ENCODE data around the gene GORASP1. TPM values are rescaled to one million over a fixed set of nuclear protein-coding genes. Genes with fewer than 3 reads are reported as not detected.

GORASP1 gene
- total RNA-seq, 1 donor from 2014 or later: 52.8 TPM

- H3K27ac Mint-ChIP-seq (ENCODE audit: unreplicated experiment): peak overlapping the region; percentile 63
- no peak for DNase-seq (ENCODE audit: low spot score)
- no peak overlapping the region for H3K4me3 Mint-ChIP-seq (ENCODE audit: unreplicated experiment)
- H3K27me3 Mint-ChIP-seq (ENCODE audit: low read depth): no peaks in the 10 kb centered on the region
- peaks cover 36% of the 10 kb centered on the region for H3K36me3 Mint-ChIP-seq (ENCODE audit: low read depth)
- H3K9me3 Mint-ChIP-seq (ENCODE audit: low read depth): no peaks in the 10 kb centered on the region
- peaks cover 77% of the 10 kb centered on the region for H3K4me1 Mint-ChIP-seq (ENCODE audit: low read depth)
- no peak for TF ChIP-seq CTCF (IDR thresholded peaks at IDR 0.05)
Measured at GRCh38 chr3:39144095-39144747, 36.8 kb upstream of the GORASP1 start.

- TF ChIP-seq CTCF (IDR thresholded peaks at IDR 0.05): no peak
- peaks cover 74% of the 10 kb centered on the region for H3K4me1 Mint-ChIP-seq (ENCODE audit: low read depth)
- peak overlapping the region; percentile 20 for H3K27ac Mint-ChIP-seq (ENCODE audit: unreplicated experiment)
- peaks cover 36% of the 10 kb centered on the region for H3K36me3 Mint-ChIP-seq (ENCODE audit: low read depth)
- no peaks in the 10 kb centered on the region for H3K9me3 Mint-ChIP-seq (ENCODE audit: low read depth)
- H3K27me3 Mint-ChIP-seq (ENCODE audit: low read depth): no peaks in the 10 kb centered on the region
- H3K4me3 Mint-ChIP-seq (ENCODE audit: unreplicated experiment): no peak overlapping the region
- no peak for DNase-seq (ENCODE audit: low spot score)
Measured at GRCh38 chr3:39143051-39143885, 35.8 kb upstream of the GORASP1 start.

DNA sequence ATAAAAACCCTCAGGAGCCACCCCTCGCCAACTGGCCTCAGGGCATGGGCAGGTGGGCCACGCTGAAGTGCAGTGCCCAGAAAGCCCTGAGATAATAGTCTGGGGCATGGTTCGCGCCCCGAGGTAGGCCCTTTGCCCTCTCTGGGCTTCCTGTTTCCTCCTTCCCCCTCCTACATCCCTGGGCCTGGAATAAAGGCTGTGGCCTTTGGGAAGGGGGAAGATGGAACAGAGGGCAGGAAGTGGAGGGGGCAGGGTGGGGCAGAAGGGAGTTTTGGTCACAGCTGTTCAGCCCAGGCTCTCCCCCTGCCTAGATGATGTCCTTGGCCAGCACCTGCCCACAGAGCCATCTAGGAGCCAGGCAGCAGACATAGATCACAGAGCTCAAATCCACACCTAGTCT, 34.6 kb upstream of the GORASP1 start:
- peak overlapping the region; percentile 61 for H3K27ac Mint-ChIP-seq (ENCODE audit: unreplicated experiment)
- DNase-seq (ENCODE audit: low spot score): no peak
- TF ChIP-seq CTCF (IDR thresholded peaks at IDR 0.05): no peak
- peaks cover 40% of the 10 kb centered on the region for H3K36me3 Mint-ChIP-seq (ENCODE audit: low read depth)
- H3K4me1 Mint-ChIP-seq (ENCODE audit: low read depth): peaks cover 66% of the 10 kb centered on the region
- H3K9me3 Mint-ChIP-seq (ENCODE audit: low read depth): no peaks in the 10 kb centered on the region
- no peak overlapping the region for H3K4me3 Mint-ChIP-seq (ENCODE audit: unreplicated experiment)
- H3K27me3 Mint-ChIP-seq (ENCODE audit: low read depth): no peaks in the 10 kb centered on the region

- TF ChIP-seq CTCF (IDR thresholded peaks at IDR 0.05): no peak
- H3K4me3 Mint-ChIP-seq (ENCODE audit: unreplicated experiment): no peak overlapping the region
- H3K36me3 Mint-ChIP-seq (ENCODE audit: low read depth): peaks cover 40% of the 10 kb centered on the region
- peaks cover 59% of the 10 kb centered on the region for H3K4me1 Mint-ChIP-seq (ENCODE audit: low read depth)
- no peaks in the 10 kb centered on the region for H3K27me3 Mint-ChIP-seq (ENCODE audit: low read depth)
- peak; percentile 84 for DNase-seq (ENCODE audit: low spot score)
- peak overlapping the region; percentile 69 for H3K27ac Mint-ChIP-seq (ENCODE audit: unreplicated experiment)
- no peaks in the 10 kb centered on the region for H3K9me3 Mint-ChIP-seq (ENCODE audit: low read depth)
Measured at GRCh38 chr3:39141171-39141995, 34.0 kb upstream of the GORASP1 start.
